Measurements from ENCODE around the gene INKA2.

Gene INKA2

DNA sequence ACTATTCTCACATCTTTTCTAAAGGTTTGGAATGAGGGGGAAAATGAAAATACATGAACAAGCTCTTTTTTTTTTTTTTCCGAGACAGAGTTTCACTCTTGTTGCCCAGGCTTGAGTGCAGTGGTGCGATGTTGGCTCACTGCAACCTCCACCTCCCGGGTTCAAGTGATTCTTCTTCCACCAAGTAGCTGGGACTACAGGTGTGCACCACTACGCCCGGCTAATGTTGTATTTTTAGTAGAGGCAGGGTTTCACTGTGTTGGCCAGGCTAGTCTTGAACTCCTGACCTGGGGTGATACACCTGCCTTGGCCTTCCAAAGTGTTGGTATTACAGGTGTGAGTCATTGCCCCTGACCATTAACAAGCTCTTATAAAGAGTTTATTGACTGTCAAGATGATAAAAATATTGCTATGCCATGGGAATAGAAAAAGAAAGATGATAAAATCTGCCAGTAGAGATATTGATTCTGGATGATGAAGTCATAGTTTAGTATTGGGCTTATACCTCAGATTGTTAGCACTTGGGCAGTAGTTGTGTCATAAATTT lies 36.6 kb downstream of the INKA2 start:
- Histone ChIP-seq H3K4ac (ENCODE audit: low read depth in 1 of 2, low read length in 2 of 2) (no peak overlapping the region), H4K91ac (ENCODE audit: low read length) (no peak overlapping the region), H3K4me3 (ENCODE audit: insufficient read depth in 1 of 2, low read depth in 1 of 2, low read length in 2 of 2) (no peak overlapping the region), H2BK12ac (ENCODE audit: low read length in 2 of 2) (no peak overlapping the region), H2AK5ac (ENCODE audit: low read length, severe bottlenecking) (no peak overlapping the region), H3K27ac (ENCODE audit: low read length, poor library complexity, severe bottlenecking) (no peak overlapping the region), H3K4me2 (ENCODE audit: low read length, poor library complexity, severe bottlenecking) (no peak overlapping the region), H3K79me1 (replicated peaks; ENCODE audit: low read length, poor library complexity, severe bottlenecking) (peaks cover 9% of the 10 kb centered on the region), H3K27me3 (ENCODE audit: control insufficient read depth in 1 of 2, insufficient read depth in 1 of 2, low read length in 2 of 2) (no peaks in the 10 kb centered on the region), H3K9ac (ENCODE audit: low read length) (no peak overlapping the region), H3K4me1 (ENCODE audit: control insufficient read depth, insufficient read depth, low read depth, low read length) (peaks cover 4% of the 10 kb centered on the region), H2BK15ac (ENCODE audit: low read depth, poor library complexity, severe bottlenecking) (no peak overlapping the region), H3K18ac (ENCODE audit: low read depth in 1 of 2, low read length in 2 of 2) (no peak overlapping the region), H3K36me3 (ENCODE audit: control insufficient read depth in 1 of 2, insufficient read depth in 2 of 2, low read depth in 1 of 2, low read length in 2 of 2) (peaks cover 8 to 92% of the 10 kb centered on the region in 2 experiments), H2AFZ (ENCODE audit: low read depth, low read length) (no peak overlapping the region), H4K8ac (ENCODE audit: low read length) (no peak overlapping the region), H3K9me3 (ENCODE audit: control insufficient read depth, low read length) (no peaks in the 10 kb centered on the region), H2BK120ac (ENCODE audit: low read depth, low read length) (no peak overlapping the region), H3K23ac (ENCODE audit: low read length in 2 of 2) (no peak overlapping the region), H2BK5ac (ENCODE audit: low read depth, low read length, poor library complexity, severe bottlenecking) (no peak overlapping the region), H3K14ac (ENCODE audit: low read length in 2 of 2) (no peak overlapping the region)
- DNase-seq = no peak
- 98% methylated on average over 5 of the region's 5 CpGs for WGBS

DNA sequence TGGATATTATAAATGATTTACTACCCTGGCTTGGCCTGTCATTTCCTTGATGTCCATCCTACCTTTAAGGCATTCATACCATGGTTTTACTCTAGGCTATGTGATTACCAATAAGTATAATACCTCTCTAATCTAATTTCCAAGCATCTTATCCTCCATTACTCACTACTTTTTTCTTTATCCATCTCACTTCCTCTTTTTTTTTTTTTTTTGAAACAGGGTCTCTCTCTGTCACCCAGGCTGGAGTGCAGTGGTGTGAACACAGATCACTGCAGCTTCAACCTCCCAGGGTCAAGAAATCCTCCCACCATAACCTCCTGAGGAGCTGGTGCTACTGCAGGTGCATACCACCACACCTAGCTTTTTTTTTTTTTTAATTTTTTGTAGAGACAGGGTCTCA lies 39.9 kb downstream of the INKA2 start:
- H3K36me3 ChIP-seq (ENCODE audit: control insufficient read depth in 1 of 2, insufficient read depth in 2 of 2, low read depth in 1 of 2, low read length in 2 of 2) = peaks cover 3 to 96% of the 10 kb centered on the region in 2 experiments
- no peak overlapping the region for H3K4ac ChIP-seq (ENCODE audit: low read depth in 1 of 2, low read length in 2 of 2)
- no peak for DNase-seq
- no peak overlapping the region for H2AK5ac ChIP-seq (ENCODE audit: low read length, severe bottlenecking)
- H2BK120ac ChIP-seq (ENCODE audit: low read depth, low read length) = no peak overlapping the region
- no peak overlapping the region for H2BK15ac ChIP-seq (ENCODE audit: low read depth, poor library complexity, severe bottlenecking)
- H3K27ac ChIP-seq (ENCODE audit: low read length, poor library complexity, severe bottlenecking) = no peak overlapping the region
- H3K79me1 ChIP-seq (replicated peaks; ENCODE audit: low read length, poor library complexity, severe bottlenecking) = peaks cover 10% of the 10 kb centered on the region
- H3K4me2 ChIP-seq (ENCODE audit: low read length, poor library complexity, severe bottlenecking) = no peak overlapping the region
- H2BK12ac ChIP-seq (ENCODE audit: low read length in 2 of 2) = no peak overlapping the region
- no peak overlapping the region for H3K14ac ChIP-seq (ENCODE audit: low read length in 2 of 2)
- H3K4me3 ChIP-seq (ENCODE audit: insufficient read depth in 1 of 2, low read depth in 1 of 2, low read length in 2 of 2) = no peak overlapping the region
- H3K23ac ChIP-seq (ENCODE audit: low read length in 2 of 2) = no peak overlapping the region
- no peaks in the 10 kb centered on the region for H3K9me3 ChIP-seq (ENCODE audit: control insufficient read depth, low read length)
- no peak overlapping the region for H4K8ac ChIP-seq (ENCODE audit: low read length)
- no peak overlapping the region for H2BK5ac ChIP-seq (ENCODE audit: low read depth, low read length, poor library complexity, severe bottlenecking)
- H3K9ac ChIP-seq (ENCODE audit: low read length) = no peak overlapping the region
- H3K18ac ChIP-seq (ENCODE audit: low read depth in 1 of 2, low read length in 2 of 2) = no peak overlapping the region
- no peak overlapping the region for H2AFZ ChIP-seq (ENCODE audit: low read depth, low read length)
- H3K27me3 ChIP-seq (ENCODE audit: control insufficient read depth in 1 of 2, insufficient read depth in 1 of 2, low read length in 2 of 2) = no peaks in the 10 kb centered on the region
- no peaks in the 10 kb centered on the region for H3K4me1 ChIP-seq (ENCODE audit: control insufficient read depth, insufficient read depth, low read depth, low read length)
- no peak overlapping the region for H4K91ac ChIP-seq (ENCODE audit: low read length)

DNA sequence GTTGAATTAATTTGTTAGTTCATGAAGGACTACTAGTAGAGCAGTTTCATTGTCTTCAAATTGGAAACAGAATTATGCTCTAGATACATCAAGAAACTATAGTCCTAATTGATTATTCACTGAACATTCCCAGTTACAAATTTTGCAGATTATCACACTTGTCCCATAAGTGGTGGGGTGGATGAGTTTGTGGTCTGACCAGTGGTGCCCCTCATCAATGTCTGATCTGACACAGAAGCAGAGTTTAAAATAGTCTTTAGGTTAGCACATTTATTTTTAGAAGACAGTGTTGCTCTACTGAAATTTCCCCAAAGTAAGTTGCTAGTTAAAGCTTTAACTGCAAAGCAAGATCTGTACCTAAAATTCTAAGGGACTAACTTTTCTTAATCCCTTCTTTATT lies 42.9 kb downstream of the INKA2 start:
- Histone ChIP-seq H2BK12ac (ENCODE audit: low read length in 2 of 2) (no peak overlapping the region), H3K18ac (ENCODE audit: low read depth in 1 of 2, low read length in 2 of 2) (no peak overlapping the region), H3K4me2 (ENCODE audit: low read length, poor library complexity, severe bottlenecking) (no peak overlapping the region), H3K9me3 (ENCODE audit: control insufficient read depth, low read length) (no peaks in the 10 kb centered on the region), H2BK120ac (ENCODE audit: low read depth, low read length) (no peak overlapping the region), H2AFZ (ENCODE audit: low read depth, low read length) (no peak overlapping the region), H2BK15ac (ENCODE audit: low read depth, poor library complexity, severe bottlenecking) (no peak overlapping the region), H3K4ac (ENCODE audit: low read depth in 1 of 2, low read length in 2 of 2) (no peak overlapping the region), H3K27ac (ENCODE audit: low read length, poor library complexity, severe bottlenecking) (no peak overlapping the region), H3K27me3 (ENCODE audit: control insufficient read depth in 1 of 2, insufficient read depth in 1 of 2, low read length in 2 of 2) (no peaks in the 10 kb centered on the region), H3K23ac (ENCODE audit: low read length in 2 of 2) (no peak overlapping the region), H3K36me3 (ENCODE audit: control insufficient read depth in 1 of 2, insufficient read depth in 2 of 2, low read depth in 1 of 2, low read length in 2 of 2) (peaks cover 3 to 99% of the 10 kb centered on the region in 2 experiments), H2AK5ac (ENCODE audit: low read length, severe bottlenecking) (no peak overlapping the region), H3K4me1 (ENCODE audit: control insufficient read depth, insufficient read depth, low read depth, low read length) (no peaks in the 10 kb centered on the region), H3K4me3 (ENCODE audit: insufficient read depth in 1 of 2, low read depth in 1 of 2, low read length in 2 of 2) (no peak overlapping the region), H2BK5ac (ENCODE audit: low read depth, low read length, poor library complexity, severe bottlenecking) (no peak overlapping the region), H3K9ac (ENCODE audit: low read length) (no peak overlapping the region), H3K14ac (ENCODE audit: low read length in 2 of 2) (no peak overlapping the region), H4K8ac (ENCODE audit: low read length) (no peak overlapping the region), H4K91ac (ENCODE audit: low read length) (no peak overlapping the region), H3K79me1 (replicated peaks; ENCODE audit: low read length, poor library complexity, severe bottlenecking) (peaks cover 12% of the 10 kb centered on the region)
- no peak for DNase-seq

DNA sequence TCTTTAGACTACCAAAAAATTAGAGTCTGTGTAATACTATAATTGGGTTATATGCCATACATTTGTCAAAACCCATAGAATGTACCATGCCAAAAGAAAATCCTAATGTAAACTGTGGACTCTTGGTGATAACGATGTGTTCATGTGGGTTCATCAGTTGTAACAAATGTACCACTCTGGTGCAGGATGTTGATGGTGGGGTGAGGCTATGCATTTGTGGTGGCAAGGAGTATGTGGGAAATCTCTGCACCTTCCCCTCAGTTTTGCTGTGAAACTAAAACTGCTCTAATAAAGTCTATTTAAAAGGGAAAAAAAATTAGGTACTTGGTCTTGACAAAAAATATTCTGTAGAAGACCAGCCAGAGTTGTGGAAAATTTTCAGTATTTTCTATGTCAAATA lies 43.4 kb downstream of the INKA2 start:
- Histone ChIP-seq H2AFZ (ENCODE audit: low read depth, low read length) (no peak overlapping the region), H4K8ac (ENCODE audit: low read length) (no peak overlapping the region), H2BK12ac (ENCODE audit: low read length in 2 of 2) (no peak overlapping the region), H3K9ac (ENCODE audit: low read length) (no peak overlapping the region), H3K9me3 (ENCODE audit: control insufficient read depth, low read length) (no peaks in the 10 kb centered on the region), H2BK15ac (ENCODE audit: low read depth, poor library complexity, severe bottlenecking) (no peak overlapping the region), H3K27me3 (ENCODE audit: control insufficient read depth in 1 of 2, insufficient read depth in 1 of 2, low read length in 2 of 2) (no peaks in the 10 kb centered on the region), H3K36me3 (ENCODE audit: control insufficient read depth in 1 of 2, insufficient read depth in 2 of 2, low read depth in 1 of 2, low read length in 2 of 2) (peaks cover 3 to 97% of the 10 kb centered on the region in 2 experiments), H3K4me3 (ENCODE audit: insufficient read depth in 1 of 2, low read depth in 1 of 2, low read length in 2 of 2) (no peak overlapping the region), H3K4me2 (ENCODE audit: low read length, poor library complexity, severe bottlenecking) (no peak overlapping the region), H2BK5ac (ENCODE audit: low read depth, low read length, poor library complexity, severe bottlenecking) (no peak overlapping the region), H3K79me1 (replicated peaks; ENCODE audit: low read length, poor library complexity, severe bottlenecking) (peaks cover 12% of the 10 kb centered on the region), H3K4me1 (ENCODE audit: control insufficient read depth, insufficient read depth, low read depth, low read length) (no peaks in the 10 kb centered on the region), H2AK5ac (ENCODE audit: low read length, severe bottlenecking) (no peak overlapping the region), H3K23ac (ENCODE audit: low read length in 2 of 2) (no peak overlapping the region), H3K14ac (ENCODE audit: low read length in 2 of 2) (no peak overlapping the region), H2BK120ac (ENCODE audit: low read depth, low read length) (no peak overlapping the region), H4K91ac (ENCODE audit: low read length) (no peak overlapping the region), H3K18ac (ENCODE audit: low read depth in 1 of 2, low read length in 2 of 2) (no peak overlapping the region), H3K4ac (ENCODE audit: low read depth in 1 of 2, low read length in 2 of 2) (no peak overlapping the region), H3K27ac (ENCODE audit: low read length, poor library complexity, severe bottlenecking) (no peak overlapping the region)
- 100% methylated on average over 1 of the region's 1 CpG for WGBS
- no peak for DNase-seq

Data from mesenchymal stem cell (in vitro differentiated cells and primary cell).